ENCODE measurements around the gene PRUNE1.
A peak's percentile ranks its signal among the peaks of the same experiment; 100 is the strongest.

Gene PRUNE1, protein sequence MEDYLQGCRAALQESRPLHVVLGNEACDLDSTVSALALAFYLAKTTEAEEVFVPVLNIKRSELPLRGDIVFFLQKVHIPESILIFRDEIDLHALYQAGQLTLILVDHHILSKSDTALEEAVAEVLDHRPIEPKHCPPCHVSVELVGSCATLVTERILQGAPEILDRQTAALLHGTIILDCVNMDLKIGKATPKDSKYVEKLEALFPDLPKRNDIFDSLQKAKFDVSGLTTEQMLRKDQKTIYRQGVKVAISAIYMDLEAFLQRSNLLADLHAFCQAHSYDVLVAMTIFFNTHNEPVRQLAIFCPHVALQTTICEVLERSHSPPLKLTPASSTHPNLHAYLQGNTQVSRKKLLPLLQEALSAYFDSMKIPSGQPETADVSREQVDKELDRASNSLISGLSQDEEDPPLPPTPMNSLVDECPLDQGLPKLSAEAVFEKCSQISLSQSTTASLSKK
- total RNA-seq = 6.9 to 15.2 reads per million in 2 donors

- peak; percentile 95 to 98 (median 96) for DNase-seq
Measured at GRCh38 chr1:151008244-151009205, at the start of gene PRUNE1. PRUNE1 (plus strand) TSS chr1:151008449; CDS start chr1:151008633, 184 bp downstream.

GRCh38 chr1:150960646-150961045 lies 47.6 kb upstream of the PRUNE1 start:
- no peak for DNase-seq

- DNase-seq = no peak
Measured at GRCh38 chr1:150961756-150962155, 46.5 kb upstream of the PRUNE1 start.

GRCh38 chr1:150963321-150964163 lies 44.7 kb upstream of the PRUNE1 start:
- no peak for DNase-seq

DNA sequence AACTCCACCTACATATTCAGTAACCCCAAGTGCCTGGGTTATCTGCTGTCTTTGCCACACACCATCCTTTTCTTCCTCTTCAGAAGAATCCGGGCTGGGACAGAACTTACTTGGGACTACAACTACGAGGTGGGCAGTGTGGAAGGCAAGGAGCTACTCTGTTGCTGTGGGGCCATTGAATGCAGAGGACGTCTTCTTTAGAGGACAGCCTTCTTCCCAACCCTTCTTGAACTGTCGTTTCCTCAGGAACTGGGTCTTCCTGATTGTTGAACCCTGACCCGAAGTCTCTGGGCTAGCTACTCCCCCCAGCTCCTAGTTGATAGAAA lies 44.1 kb upstream of the PRUNE1 start:
- no peak for DNase-seq

- no peak for DNase-seq
Measured at GRCh38 chr1:150965605-150966004, 42.6 kb upstream of the PRUNE1 start.

- DNase-seq = no peak
Measured at GRCh38 chr1:150966011-150966410, 42.2 kb upstream of the PRUNE1 start.

GRCh38 chr1:150967936-150968335 lies 40.3 kb upstream of the PRUNE1 start:
- no peak for DNase-seq

DNA sequence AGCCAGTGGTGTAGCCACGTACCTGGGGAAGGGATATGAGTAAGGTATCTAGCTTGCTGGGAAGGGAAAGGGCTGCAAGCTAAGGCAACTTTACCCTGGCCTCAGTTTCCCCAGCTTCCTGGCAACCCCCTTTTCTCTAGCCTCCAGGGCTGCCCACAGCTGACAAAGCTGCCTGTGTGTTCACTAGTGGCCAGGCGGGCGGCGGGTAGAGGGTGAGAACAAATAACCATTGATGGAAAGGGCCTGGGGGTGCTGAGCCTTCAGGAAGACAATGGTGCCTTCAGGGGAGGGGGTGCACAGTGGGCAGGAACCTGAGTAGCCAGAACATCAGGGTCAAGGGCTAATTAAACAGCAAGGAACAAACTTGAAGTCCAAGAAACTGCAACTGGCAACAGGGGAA lies 39.8 kb upstream of the PRUNE1 start:
- DNase-seq = no peak

DNA sequence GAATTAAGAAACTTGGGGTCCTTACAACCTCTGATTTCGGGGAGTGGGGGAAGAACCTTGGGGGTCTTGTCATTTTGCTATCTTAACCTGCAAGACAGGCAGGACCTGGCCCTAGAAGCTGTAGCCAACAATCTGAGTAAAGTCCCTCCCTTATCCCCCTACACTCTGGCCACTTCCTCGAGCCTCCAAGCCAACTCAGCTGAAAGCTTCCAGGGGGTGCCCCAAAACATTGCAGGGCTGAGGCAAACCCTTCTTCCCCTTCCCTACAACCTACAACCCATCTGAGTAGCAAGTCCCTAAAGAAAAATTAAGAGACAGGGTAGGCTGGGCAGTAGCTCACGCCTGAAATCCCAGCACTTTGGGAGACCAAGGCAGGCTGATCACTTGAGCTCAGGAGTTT lies 38.6 kb upstream of the PRUNE1 start:
- DNase-seq = no peak

DNA sequence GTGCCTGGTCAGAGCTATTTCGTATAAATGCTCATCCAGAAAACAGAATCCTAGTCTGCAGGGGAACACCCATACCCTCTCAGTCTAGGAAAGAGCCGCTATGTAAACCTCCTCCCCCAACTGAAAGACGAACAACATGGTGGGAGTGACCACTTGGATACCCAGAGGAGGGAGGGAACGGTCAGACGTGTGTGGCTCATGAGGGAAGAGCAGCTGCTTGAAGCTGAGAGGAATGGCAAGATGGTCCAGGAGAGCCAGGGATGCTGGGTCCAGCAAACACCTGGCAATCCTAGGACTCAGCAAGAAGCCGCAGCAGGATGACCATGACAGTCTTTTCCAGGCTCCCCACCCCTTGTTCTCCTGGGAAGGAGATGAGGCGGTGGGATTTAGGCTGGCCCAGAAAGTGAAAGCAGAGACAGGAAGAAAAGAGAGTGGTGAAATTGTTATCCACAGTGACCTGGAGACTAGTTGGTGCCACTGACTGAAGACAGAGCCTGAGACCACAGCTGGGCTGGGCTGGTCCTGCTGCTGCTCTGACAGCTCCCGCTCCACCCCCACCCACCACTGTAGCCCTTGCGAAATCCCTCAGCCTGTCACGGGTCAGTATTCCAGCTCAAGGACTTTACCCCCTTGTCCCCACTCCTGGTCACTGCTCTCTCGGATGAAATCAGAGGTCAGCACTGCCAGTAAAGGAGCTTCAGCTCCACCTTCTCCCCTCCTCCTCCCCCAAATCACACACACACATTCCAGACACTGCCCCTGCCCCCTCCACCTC lies 37.3 kb upstream of the PRUNE1 start:
- no peak for DNase-seq

DNA sequence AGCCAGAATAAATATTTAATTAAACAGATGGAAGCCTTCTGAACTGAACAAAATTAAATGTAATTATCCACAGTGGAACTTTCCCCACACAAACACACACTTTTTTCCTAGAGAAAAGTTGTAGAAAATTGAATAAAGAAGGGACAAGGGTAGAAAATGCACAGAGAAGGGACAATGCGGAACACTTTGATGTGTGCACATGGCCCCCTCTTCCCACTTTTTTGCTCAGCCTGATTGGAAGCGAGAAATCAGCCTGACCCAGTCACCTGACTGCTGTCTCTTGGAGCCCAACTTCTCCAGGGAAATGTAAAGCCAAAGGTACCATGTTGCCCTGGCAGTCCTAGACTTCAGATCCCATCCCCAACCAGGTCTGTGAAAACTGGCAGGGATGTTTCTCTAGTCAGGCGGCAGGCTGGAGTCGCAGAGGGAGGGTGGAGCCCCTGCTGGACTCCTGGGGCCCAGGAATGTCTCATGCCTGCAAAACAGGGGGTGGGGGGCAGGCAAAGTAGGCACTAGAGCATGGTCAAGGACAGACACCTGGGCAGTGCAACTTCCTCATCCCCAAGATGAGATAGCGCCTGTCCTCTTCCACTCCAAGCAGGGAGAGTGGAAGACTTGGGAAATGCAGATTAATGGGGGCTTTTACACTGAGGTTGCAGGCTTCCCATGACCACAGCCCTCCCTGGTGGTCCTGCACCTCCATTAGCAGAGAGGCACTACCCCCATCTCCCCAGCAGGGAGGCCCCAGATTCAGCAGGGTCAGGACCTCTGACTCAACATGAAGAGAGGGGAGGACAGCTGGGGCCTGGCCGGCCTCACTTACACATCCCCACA lies 36.4 kb upstream of the PRUNE1 start:
- DNase-seq = no peak

GRCh38 chr1:150972417-150972940 lies 35.8 kb upstream of the PRUNE1 start:
- no peak for DNase-seq

- DNase-seq = no peak
Measured at GRCh38 chr1:150973258-150973835, 34.9 kb upstream of the PRUNE1 start.

DNA sequence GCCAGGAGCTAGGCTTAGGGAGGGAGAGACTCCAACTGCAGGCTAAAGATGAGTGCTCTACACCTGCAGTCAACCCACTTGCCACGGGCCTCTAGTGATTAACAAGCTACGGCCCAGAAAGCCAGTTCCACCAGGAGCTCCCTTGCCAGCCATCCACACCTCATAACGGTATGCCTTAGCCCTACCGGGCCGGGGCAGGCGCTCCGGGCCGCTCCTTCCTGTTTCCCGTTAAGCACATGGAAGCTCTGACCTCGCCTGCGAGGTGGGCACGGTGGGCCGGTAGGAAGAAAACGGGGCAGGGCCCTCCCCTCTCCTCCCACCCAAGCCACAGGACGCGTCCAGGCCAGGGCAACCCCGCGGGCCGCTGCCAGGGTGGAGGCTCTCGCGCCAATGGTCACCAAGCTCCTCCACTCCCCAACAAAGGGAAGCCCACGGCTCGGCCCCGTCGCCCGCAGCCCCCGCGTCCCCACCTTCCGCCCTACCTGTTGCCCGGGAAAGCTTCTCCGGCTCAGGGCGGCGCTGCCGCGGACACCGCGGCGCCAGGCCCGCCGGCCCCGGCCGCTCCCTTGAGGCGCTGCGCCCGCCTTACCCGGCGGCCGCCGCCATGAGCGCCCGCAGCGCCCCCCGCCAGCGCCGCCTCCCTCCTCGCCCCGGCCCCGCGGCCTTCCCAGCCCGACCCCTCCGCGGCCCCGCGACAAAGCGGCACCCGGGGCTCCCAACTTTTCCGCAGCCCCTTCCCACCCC lies 34.2 kb upstream of the PRUNE1 start:
- peak; percentile 11 to 55 (median 15) for DNase-seq

DNA sequence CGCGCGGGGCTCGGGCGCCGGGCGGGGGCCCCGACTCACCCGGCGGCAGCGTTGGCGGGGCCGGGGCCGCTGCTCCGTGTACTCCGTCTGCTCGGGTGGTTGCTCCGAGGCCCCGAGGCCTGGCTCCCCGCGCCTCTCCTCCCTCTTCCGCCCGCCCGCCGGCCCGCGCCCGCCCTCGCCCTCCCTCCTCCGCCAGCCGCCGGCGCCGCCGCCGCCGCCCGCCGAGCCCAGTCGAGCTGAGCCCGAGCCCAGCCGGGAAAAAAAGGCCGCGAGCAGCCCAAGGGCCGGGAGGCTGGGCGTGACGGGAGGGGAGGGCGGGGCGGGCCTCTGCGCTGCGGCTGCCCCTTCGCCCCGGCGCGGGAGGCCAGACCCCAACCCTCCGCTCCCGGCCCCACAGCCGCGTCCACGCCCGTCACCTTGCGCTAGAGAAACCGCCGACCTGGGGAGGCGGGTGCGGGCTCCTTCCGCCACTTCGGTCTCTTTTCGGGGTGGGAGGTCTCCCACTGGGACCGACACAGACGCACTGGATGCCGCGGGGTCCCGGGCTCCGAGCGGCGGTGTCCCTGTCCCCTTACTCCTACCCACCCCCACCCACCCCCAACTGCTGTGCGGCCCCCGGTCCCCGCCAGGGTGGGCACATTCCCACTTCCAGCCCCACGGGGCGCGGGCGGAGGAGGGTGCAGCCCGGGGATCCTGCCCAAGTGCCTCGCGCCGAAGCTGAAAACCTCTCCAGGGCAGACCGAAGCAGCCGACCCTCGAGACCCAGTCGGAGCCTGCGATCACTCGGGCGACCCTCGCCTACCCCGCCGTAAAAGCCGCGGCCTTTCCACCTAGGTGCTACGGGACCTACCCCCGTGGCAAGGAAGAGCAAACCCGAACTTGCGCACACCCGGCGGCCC lies 33.4 kb upstream of the PRUNE1 start, which contains the start of gene CERS2:
TSS of gene CERS2 (minus strand) at position 256 of the 899 bp plus-strand sequence. CDS start 5,745 bp downstream, outside the sequence.
- DNase-seq = peak; percentile 55 to 84 (median 75)

DNA sequence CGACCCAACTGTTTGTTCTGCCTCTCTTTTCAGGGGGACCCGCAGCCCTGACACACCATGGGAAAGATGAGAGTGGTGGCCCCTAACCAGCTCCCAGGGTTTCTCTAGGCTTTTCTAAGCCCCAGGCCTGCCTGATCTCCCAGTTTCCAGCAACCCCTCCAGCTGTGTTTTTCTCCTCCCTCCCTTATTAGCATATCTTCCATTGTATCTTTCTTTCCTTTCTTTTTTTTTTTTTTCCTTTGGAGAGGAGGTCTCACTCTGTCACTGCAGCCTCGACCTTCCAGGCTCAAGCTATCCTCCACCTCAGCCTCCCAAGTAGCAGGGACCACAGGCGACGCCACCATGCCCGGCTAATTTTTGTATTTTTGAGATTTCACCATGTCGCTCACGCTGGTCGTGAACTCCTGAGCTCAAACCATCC lies 31.8 kb upstream of the PRUNE1 start:
- DNase-seq = no peak
